ENCODE data around the gene TTC13.

Gene TTC13

GRCh38 chr1:230909974-230910754 lies 68.5 kb downstream of the TTC13 start:
- H3K4me1 Mint-ChIP-seq, result no peaks in the 10 kb centered on the region
- no peak for DNase-seq (ENCODE audit: low spot score in 2 of 2)
- peaks cover 70% of the 10 kb centered on the region for H3K36me3 Mint-ChIP-seq (ENCODE audit: insufficient read depth)
- no peak overlapping the region for H3K4me3 Mint-ChIP-seq
- H3K9me3 Mint-ChIP-seq, result no peaks in the 10 kb centered on the region
- no peak for ATAC-seq (replicated peaks; ENCODE audit: extremely low read depth, poor library complexity, severe bottlenecking)
- H3K27me3 Mint-ChIP-seq, result no peaks in the 10 kb centered on the region
- no peak overlapping the region for H3K27ac Mint-ChIP-seq (ENCODE audit: low read depth)

DNA sequence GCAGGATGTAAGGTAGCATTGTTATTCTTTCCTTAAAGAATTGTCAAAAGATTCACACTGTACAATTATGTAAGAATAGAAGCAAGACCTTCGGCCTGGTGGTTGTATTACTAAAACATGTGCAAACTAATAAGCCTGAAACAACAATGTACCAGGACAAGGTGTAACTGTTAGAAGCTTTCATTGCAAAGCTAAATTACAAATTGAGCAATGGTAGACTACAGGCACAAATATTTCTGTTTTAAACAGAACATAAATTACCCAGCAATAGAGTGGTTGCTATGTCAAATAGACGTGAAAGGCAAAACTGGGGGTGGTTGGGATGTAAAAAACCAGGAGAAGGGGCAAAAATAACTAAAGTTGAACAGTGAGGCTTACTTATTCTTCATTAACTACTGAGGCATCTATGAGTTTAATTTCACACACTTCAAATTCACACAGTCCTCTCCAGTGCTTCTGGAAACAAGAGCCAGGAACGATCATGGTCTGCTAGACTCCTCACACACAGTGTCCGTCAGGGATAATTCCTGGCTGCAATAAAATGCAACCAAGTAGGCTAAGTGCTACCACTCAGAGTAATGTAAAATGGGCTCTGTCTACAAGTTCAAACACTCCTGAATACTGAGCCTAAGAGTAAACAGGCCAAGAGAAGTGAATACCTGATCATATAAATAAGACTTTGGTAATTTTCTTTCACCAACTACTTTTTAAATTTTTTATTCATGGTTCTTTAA lies 71.0 kb downstream of the TTC13 start:
- Mint-ChIP-seq H3K27me3 (no peaks in the 10 kb centered on the region), H3K9me3 (no peaks in the 10 kb centered on the region), H3K36me3 (ENCODE audit: insufficient read depth) (peaks cover 61% of the 10 kb centered on the region), H3K4me3 (no peak overlapping the region), H3K4me1 (no peaks in the 10 kb centered on the region), H3K27ac (ENCODE audit: low read depth) (no peak overlapping the region)
- no peak for DNase-seq (ENCODE audit: low spot score in 2 of 2)
- ATAC-seq (replicated peaks; ENCODE audit: extremely low read depth, poor library complexity, severe bottlenecking), result no peak

- no peak for DNase-seq (ENCODE audit: low spot score in 2 of 2)
- no peaks in the 10 kb centered on the region for H3K27me3 Mint-ChIP-seq
- ATAC-seq (replicated peaks; ENCODE audit: extremely low read depth, poor library complexity, severe bottlenecking), result no peak
- no peaks in the 10 kb centered on the region for H3K4me1 Mint-ChIP-seq
- peaks cover 51% of the 10 kb centered on the region for H3K36me3 Mint-ChIP-seq (ENCODE audit: insufficient read depth)
- H3K4me3 Mint-ChIP-seq, result no peak overlapping the region
- H3K27ac Mint-ChIP-seq (ENCODE audit: low read depth), result no peak overlapping the region
- H3K9me3 Mint-ChIP-seq, result no peaks in the 10 kb centered on the region
Measured at GRCh38 chr1:230906226-230906625, 72.4 kb downstream of the TTC13 start.

- Mint-ChIP-seq H3K9me3 (no peaks in the 10 kb centered on the region), H3K36me3 (ENCODE audit: insufficient read depth) (peaks cover 48% of the 10 kb centered on the region), H3K4me3 (no peak overlapping the region), H3K27me3 (no peaks in the 10 kb centered on the region), H3K27ac (ENCODE audit: low read depth) (no peak overlapping the region), H3K4me1 (no peaks in the 10 kb centered on the region)
- DNase-seq (ENCODE audit: low spot score in 2 of 2) (no peak), ATAC-seq (replicated peaks; ENCODE audit: extremely low read depth, poor library complexity, severe bottlenecking) (no peak)
Measured at GRCh38 chr1:230905733-230906132, 72.9 kb downstream of the TTC13 start.

- H3K36me3 Mint-ChIP-seq (ENCODE audit: insufficient read depth), result peaks cover 25% of the 10 kb centered on the region
- no peak overlapping the region for H3K27ac Mint-ChIP-seq (ENCODE audit: low read depth)
- DNase-seq (ENCODE audit: low spot score in 2 of 2) (no peak), ATAC-seq (replicated peaks; ENCODE audit: extremely low read depth, poor library complexity, severe bottlenecking) (no peak)
- no peaks in the 10 kb centered on the region for H3K27me3 Mint-ChIP-seq
- H3K4me3 Mint-ChIP-seq, result no peak overlapping the region
- no peaks in the 10 kb centered on the region for H3K4me1 Mint-ChIP-seq
- H3K9me3 Mint-ChIP-seq, result no peaks in the 10 kb centered on the region
Measured at GRCh38 chr1:230902349-230902923, 76.2 kb downstream of the TTC13 start.

GRCh38 chr1:230901671-230902070 lies 77.0 kb downstream of the TTC13 start:
- H3K27ac Mint-ChIP-seq (ENCODE audit: low read depth), result no peak overlapping the region
- H3K36me3 Mint-ChIP-seq (ENCODE audit: insufficient read depth), result peaks cover 17% of the 10 kb centered on the region
- H3K4me3 Mint-ChIP-seq, result no peak overlapping the region
- no peaks in the 10 kb centered on the region for H3K4me1 Mint-ChIP-seq
- H3K27me3 Mint-ChIP-seq, result no peaks in the 10 kb centered on the region
- no peak for DNase-seq (ENCODE audit: low spot score in 2 of 2)
- no peaks in the 10 kb centered on the region for H3K9me3 Mint-ChIP-seq
- no peak for ATAC-seq (replicated peaks; ENCODE audit: extremely low read depth, poor library complexity, severe bottlenecking)

GRCh38 chr1:230900984-230901383 lies 77.7 kb downstream of the TTC13 start:
- Mint-ChIP-seq H3K27me3 (no peaks in the 10 kb centered on the region), H3K4me1 (no peaks in the 10 kb centered on the region), H3K27ac (ENCODE audit: low read depth) (no peak overlapping the region), H3K9me3 (no peaks in the 10 kb centered on the region), H3K36me3 (ENCODE audit: insufficient read depth) (peaks cover 11% of the 10 kb centered on the region), H3K4me3 (no peak overlapping the region)
- DNase-seq (ENCODE audit: low spot score in 2 of 2) (no peak), ATAC-seq (replicated peaks; ENCODE audit: extremely low read depth, poor library complexity, severe bottlenecking) (no peak)

- DNase-seq (ENCODE audit: low spot score in 2 of 2) (no peak), ATAC-seq (replicated peaks; ENCODE audit: extremely low read depth, poor library complexity, severe bottlenecking) (no peak)
- Mint-ChIP-seq H3K36me3 (ENCODE audit: insufficient read depth) (peaks cover 3% of the 10 kb centered on the region), H3K4me1 (no peaks in the 10 kb centered on the region), H3K9me3 (no peaks in the 10 kb centered on the region), H3K4me3 (no peak overlapping the region), H3K27me3 (peaks cover 5% of the 10 kb centered on the region), H3K27ac (ENCODE audit: low read depth) (no peak overlapping the region)
Measured at GRCh38 chr1:230899841-230900251, 78.8 kb downstream of the TTC13 start.

DNA sequence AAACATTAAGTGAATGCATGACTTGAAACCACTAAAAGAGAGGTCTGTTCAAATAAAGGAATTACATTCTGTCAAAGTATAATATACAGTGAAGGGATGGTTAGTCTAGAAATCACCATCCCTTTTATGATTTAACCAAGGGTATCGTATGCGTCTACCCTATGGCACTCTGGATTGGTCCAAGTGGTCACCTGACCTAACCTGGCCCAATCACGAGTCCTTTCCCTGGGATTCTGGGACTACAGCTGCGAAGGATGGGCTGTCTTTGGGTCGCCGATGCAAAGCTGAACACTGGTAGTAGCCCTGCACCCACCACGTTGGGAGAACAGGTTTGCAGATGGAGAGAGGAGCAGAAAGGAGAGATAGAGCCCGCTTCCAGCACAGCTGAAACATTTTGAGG lies 79.9 kb downstream of the TTC13 start:
- Mint-ChIP-seq H3K4me1 (no peaks in the 10 kb centered on the region), H3K9me3 (no peaks in the 10 kb centered on the region), H3K27ac (ENCODE audit: low read depth) (no peak overlapping the region), H3K4me3 (no peak overlapping the region), H3K27me3 (peaks cover 13% of the 10 kb centered on the region), H3K36me3 (ENCODE audit: insufficient read depth) (peaks cover 5% of the 10 kb centered on the region)
- DNase-seq (ENCODE audit: low spot score in 2 of 2), result no peak
- ATAC-seq (replicated peaks; ENCODE audit: extremely low read depth, poor library complexity, severe bottlenecking), result no peak

DNA sequence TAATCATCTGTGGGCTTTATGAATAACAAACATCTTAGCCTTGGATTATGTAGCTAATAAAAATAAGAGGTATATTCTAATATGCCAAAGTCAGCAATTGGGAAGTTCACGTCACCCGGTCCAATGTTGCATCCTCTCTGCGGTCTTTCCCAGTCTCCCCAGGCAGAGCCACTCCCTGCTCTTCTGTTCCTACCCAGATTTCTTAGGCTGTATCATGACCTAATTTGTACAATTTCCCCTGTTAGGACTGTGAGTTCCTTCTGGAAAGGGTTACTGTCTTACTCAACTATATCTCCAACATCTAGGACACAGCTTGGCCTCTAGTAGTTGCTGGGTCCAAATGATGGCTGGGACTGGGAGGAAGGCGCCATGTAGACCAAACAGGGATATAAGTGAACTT lies 80.5 kb downstream of the TTC13 start:
- H3K4me1 Mint-ChIP-seq, result no peaks in the 10 kb centered on the region
- peaks cover 5% of the 10 kb centered on the region for H3K36me3 Mint-ChIP-seq (ENCODE audit: insufficient read depth)
- H3K27ac Mint-ChIP-seq (ENCODE audit: low read depth), result no peak overlapping the region
- H3K4me3 Mint-ChIP-seq, result no peak overlapping the region
- ATAC-seq (replicated peaks; ENCODE audit: extremely low read depth, poor library complexity, severe bottlenecking), result no peak
- no peaks in the 10 kb centered on the region for H3K9me3 Mint-ChIP-seq
- DNase-seq (ENCODE audit: low spot score in 2 of 2), result no peak
- peaks cover 19% of the 10 kb centered on the region for H3K27me3 Mint-ChIP-seq

GRCh38 chr1:230896779-230897178 lies 81.9 kb downstream of the TTC13 start:
- Mint-ChIP-seq H3K4me3 (no peak overlapping the region), H3K4me1 (no peaks in the 10 kb centered on the region), H3K27ac (ENCODE audit: low read depth) (no peak overlapping the region), H3K36me3 (ENCODE audit: insufficient read depth) (peaks cover 5% of the 10 kb centered on the region), H3K27me3 (peaks cover 33% of the 10 kb centered on the region), H3K9me3 (no peaks in the 10 kb centered on the region)
- no peak for ATAC-seq (replicated peaks; ENCODE audit: extremely low read depth, poor library complexity, severe bottlenecking)
- no peak for DNase-seq (ENCODE audit: low spot score in 2 of 2)

DNA sequence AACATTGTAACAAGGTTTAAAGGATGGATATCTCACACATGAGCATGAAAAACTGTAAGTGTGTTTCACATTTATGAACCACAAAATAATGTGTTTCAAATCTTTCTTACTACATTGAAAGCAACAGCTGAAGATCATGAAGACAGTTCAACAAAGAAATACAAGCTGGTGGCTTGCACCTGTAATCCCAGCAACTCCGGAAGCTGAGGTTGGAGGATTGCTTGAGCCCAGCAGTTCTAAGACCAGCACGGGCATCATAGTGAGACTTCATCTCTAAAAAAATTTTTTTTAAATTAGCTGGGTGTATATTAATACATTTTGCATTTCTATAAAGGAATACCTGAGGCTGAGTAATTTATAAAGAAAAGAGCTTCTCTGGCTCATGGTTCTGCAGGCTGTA lies 83.2 kb downstream of the TTC13 start:
- Mint-ChIP-seq H3K27ac (ENCODE audit: low read depth) (no peak overlapping the region), H3K36me3 (ENCODE audit: insufficient read depth) (peaks cover 3% of the 10 kb centered on the region), H3K4me1 (no peaks in the 10 kb centered on the region), H3K9me3 (no peaks in the 10 kb centered on the region), H3K4me3 (no peak overlapping the region), H3K27me3 (peaks cover 36% of the 10 kb centered on the region)
- ATAC-seq (replicated peaks; ENCODE audit: extremely low read depth, poor library complexity, severe bottlenecking), result no peak
- no peak for DNase-seq (ENCODE audit: low spot score in 2 of 2)

DNA sequence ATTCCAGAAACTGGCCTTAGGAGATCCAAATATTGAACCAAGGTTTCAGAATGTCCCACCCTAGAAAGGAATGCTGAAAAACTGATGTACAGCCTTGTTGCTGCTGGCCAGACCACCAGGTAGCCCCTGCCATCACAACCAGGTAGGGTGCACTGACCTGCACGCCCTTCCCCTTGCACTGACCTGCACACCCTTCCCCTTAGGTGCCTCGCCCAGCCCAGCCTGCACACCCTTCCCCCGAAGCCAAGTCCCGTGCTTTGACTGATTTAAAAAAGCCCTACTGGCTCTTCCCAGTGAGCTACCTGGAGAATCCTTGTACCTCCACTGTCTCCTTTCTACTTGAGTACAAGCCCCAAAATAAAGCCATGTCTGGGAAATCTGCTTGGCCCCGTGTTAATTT lies 84.0 kb downstream of the TTC13 start:
- H3K36me3 Mint-ChIP-seq (ENCODE audit: insufficient read depth), result peaks cover 3% of the 10 kb centered on the region
- H3K4me1 Mint-ChIP-seq, result no peaks in the 10 kb centered on the region
- DNase-seq (ENCODE audit: low spot score in 2 of 2), result no peak
- ATAC-seq (replicated peaks; ENCODE audit: extremely low read depth, poor library complexity, severe bottlenecking), result no peak
- H3K9me3 Mint-ChIP-seq, result no peaks in the 10 kb centered on the region
- H3K4me3 Mint-ChIP-seq, result no peak overlapping the region
- peaks cover 40% of the 10 kb centered on the region for H3K27me3 Mint-ChIP-seq
- no peak overlapping the region for H3K27ac Mint-ChIP-seq (ENCODE audit: low read depth)

Data from central memory CD8-positive, alpha-beta T cell (primary cell).